Right lobe of liver (tissue), 6 donors: Measurements from ENCODE around the gene CBX3. TPM values are rescaled to one million over a fixed set of nuclear protein-coding genes. Genes with fewer than 3 reads are reported as not detected.
"Not testable (repeated sequence)": the region's sequence is repeated elsewhere in the genome, so short reads cannot be mapped to it uniquely, and the experiment has no call there.

ENCODE experiments used
- ATAC-seq, 4 donors: fragments of 200-7000 bp; cut with Tn5 transposase; one replicate each; pipeline ENCODE4 v1.9.1; 2020; ENCODE audit warnings: mild to moderate bottlenecking in 4 of 4, moderate library complexity in 4 of 4
- DNase-seq, 3 donors: peaks; one replicate each; pipeline ENCODE4 v3.0.0-alpha.2; 2020
- H3K27ac ChIP-seq, 3 donors: fragments of 200-600 bp; one replicate each; pipeline ENCODE4 v1.8.0; 2022
- H3K27me3 ChIP-seq, 2 donors: fragments of 200-600 bp; one replicate each; pipeline ENCODE4 v1.8.0; 2022
- H3K36me3 ChIP-seq, 4 donors: fragments of 200-600 bp; sonication (generic) in 1 of 4; one replicate each; pipeline versions ENCODE4 v1.5.1 to v1.8.0; 2017 to 2022; ENCODE audit warnings: control low read depth in 1 of 4
- H3K4me1 ChIP-seq, 4 donors: fragments of 200-600 bp; sonication (generic) in 1 of 4; one replicate each; pipeline versions ENCODE4 v1.5.1 to v1.8.0; 2017 to 2022; ENCODE audit warnings: control low read depth in 1 of 4
- H3K4me3 ChIP-seq, 3 donors: fragments of 200-600 bp; one replicate each; pipeline ENCODE4 v1.8.0; 2022
- H3K9me3 ChIP-seq, 4 donors: fragments of 200-600 bp; sonication (generic) in 1 of 4; one replicate each; pipeline versions ENCODE4 v1.5.1 to v1.8.0; 2017 to 2022; ENCODE audit warnings: control low read depth in 1 of 4
- POLR2A ChIP-seq: fragments of 450-650 bp; IDR thresholded peaks from one replicate; pipeline ENCODE4 v1.6.1; 2017; ENCODE audit warnings: antibody characterized with exemption, mild to moderate bottlenecking
- WGBS: methylation state at CpG from one replicate; pipeline ENCODE4 v1.1.6; 2018; ENCODE audit warnings: low coverage, low lambda C conversion rate; ENCODE audit not compliant: insufficient coverage; ENCODE audit errors: missing lambda C conversion rate; 5-methylcytosine and 5-hydroxymethylcytosine counted together
- intact Hi-C, 2 donors: fragments of 100-400 bp; cut with DNase I; formaldehyde crosslinking; loops; one replicate each; pipeline versions ENCODE4 v1.11.2 to v1.14.1; 2022
- long read RNA-seq: library from polyadenylated mRNA; unstranded; transcript quantifications from one replicate; pipeline ENCODE4 v2.0.0, GENCODE V29; 2019
- total RNA-seq, 6 experiments: library from RNA; depleted of rRNA in 2 of 6; stranded (reverse); fragments of >200 nt in 2 of 6; fragmentation: NEBNext Ultra II Directional in 3 of 6; extraction: Animal tissue kit (Norgen Biotek cat#: 25700) in 3 of 6; gene quantifications; one replicate each; pipeline versions ENCODE4 v1.1.0 to v1.2.4, GENCODE V29; 2016 to 2023
- TF ChIP-seq, protein P1 (sequence below), 4 donors: fragments of 200-600 bp in 3 of 4; fragments of 450-650 bp in 1 of 4; IDR thresholded peaks; one replicate each; pipeline versions ENCODE4 v1.5.1 to v1.8.0; 2016 to 2022; ENCODE audit warnings: antibody characterized with exemption in 4 of 4, mild to moderate bottlenecking in 2 of 4
- donor health status: DM: no; HTN: yes; CAD: no.
- donor health status: DM: no; HTN: no; CAD: no.
- donor health status: DM: no; HTN: no; CAD: no.
- donor health status: DM: no; HTN: yes; CAD: no.
- donor health status: DM: no; HTN: yes; CAD: no.

Gene CBX3
- total RNA-seq, result 10 to 100 TPM; 26.4 to 42.1 (median 40.5) TPM
- long read RNA-seq, transcript CBX3-202 (6 exons, 1,857 nt), result major isoform, 7 of 7 reads
- long read RNA-seq, partial matches to known transcripts, result 0 of 7 reads
- long read RNA-seq, other reads (novel, unspliced or antisense), result 0 of 7 reads

DNA sequence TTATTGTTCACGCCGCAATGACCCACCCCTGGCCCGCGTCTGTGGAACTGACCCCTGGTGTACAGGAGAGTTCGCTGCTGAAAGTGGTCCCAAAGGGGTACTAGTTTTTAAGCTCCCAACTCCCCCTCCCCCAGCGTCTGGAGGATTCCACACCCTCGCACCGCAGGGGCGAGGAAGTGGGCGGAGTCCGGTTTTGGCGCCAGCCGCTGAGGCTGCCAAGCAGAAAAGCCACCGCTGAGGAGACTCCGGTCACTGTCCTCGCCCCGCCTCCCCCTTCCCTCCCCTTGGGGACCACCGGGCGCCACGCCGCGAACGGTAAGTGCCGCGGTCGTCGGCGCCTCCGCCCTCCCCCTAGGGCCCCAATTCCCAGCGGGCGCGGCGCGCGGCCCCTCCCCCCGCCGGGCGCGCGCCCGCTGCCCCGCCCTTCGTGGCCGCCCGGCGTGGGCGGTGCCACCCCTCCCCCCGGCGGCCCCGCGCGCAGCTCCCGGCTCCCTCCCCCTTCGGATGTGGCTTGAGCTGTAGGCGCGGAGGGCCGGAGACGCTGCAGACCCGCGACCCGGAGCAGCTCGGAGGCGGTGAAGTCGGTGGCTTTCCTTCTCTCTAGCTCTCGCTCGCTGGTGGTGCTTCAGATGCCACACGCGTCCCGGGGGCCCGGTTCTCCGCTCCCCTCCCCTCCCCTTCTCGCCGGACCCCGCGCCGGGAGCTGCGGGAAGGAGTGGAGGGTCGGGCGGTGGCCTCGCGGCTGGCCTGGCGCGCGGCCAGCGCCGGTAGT is at the start of gene CBX3:
TSS of gene CBX3 (plus strand) at position 499 of the 772 bp plus-strand sequence. CDS start 1,254 bp downstream, outside the sequence.
- Histone ChIP-seq H3K36me3 (peaks cover 0 to 20% (median 12%) of the 10 kb centered on the region in 4 donors), H3K27me3 (no peaks in the 10 kb centered on the region), H3K4me3 (peak within 1 kb of the TSS; percentile 88 to 96 (median 88)), H3K4me1 (peaks cover 0 to 44% (median 11%) of the 10 kb centered on the region in 4 donors), H3K9me3 (no peaks in the 10 kb centered on the region), H3K27ac (peak within 1 kb of the TSS; percentile 97 to 100 (median 100))
- WGBS, result 1% methylated on average over 12 of the region's 86 CpGs
- DNase-seq (peak; percentile 92 to 94 (median 94)), ATAC-seq (peak; percentile 57 to 72 (median 61))
- intact Hi-C loops, result no loop called here
- TF ChIP-seq POLR2A, result peak; percentile 77
- TF ChIP-seq, protein P1, sequence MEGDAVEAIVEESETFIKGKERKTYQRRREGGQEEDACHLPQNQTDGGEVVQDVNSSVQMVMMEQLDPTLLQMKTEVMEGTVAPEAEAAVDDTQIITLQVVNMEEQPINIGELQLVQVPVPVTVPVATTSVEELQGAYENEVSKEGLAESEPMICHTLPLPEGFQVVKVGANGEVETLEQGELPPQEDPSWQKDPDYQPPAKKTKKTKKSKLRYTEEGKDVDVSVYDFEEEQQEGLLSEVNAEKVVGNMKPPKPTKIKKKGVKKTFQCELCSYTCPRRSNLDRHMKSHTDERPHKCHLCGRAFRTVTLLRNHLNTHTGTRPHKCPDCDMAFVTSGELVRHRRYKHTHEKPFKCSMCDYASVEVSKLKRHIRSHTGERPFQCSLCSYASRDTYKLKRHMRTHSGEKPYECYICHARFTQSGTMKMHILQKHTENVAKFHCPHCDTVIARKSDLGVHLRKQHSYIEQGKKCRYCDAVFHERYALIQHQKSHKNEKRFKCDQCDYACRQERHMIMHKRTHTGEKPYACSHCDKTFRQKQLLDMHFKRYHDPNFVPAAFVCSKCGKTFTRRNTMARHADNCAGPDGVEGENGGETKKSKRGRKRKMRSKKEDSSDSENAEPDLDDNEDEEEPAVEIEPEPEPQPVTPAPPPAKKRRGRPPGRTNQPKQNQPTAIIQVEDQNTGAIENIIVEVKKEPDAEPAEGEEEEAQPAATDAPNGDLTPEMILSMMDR (IDR thresholded peaks at IDR 0.05), result no peak

DNA sequence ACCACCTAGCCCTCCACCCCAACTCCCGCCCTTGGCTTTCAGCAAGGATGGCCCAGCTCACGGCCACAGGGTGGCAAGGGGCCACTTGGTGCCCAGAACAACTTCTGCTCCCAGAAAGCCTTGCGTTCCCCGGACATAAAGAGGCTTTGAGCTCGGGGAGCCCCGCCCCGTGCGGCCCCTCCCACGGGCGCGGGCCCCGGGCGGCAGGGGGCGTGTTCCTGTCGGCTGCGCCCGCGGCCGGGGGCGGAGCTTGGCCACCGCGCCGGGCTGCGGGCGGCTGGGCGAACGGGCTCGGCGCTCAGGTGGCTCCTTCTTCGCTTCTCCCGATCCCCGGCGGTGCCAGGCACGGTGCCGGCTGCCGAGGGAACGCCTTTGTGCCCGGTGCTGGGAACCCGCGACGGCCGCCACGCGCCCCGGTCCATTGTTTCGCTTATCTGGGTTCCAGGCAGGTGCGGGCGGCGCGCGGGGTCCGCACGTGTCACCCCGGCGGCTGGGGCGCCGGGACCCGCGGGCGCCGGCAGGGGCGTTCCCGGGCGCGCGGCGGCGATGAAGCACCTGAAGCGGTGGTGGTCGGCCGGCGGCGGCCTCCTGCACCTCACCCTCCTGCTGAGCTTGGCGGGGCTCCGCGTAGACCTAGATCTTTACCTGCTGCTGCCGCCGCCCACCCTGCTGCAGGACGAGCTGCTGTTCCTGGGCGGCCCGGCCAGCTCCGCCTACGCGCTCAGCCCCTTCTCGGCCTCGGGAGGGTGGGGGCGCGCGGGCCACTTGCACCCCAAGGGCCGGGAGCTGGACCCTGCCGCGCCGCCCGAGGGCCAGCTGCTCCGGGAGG is 49.4 kb upstream of the CBX3 start, which contains the start of gene NFE2L3:
TSS of gene NFE2L3 (plus strand) at position 246 of the 829 bp plus-strand sequence. CDS start at position 547, 301 bp downstream.
- H3K4me1 ChIP-seq, result peaks cover 0 to 6% (median 0%) of the 10 kb centered on the region in 4 donors
- TF ChIP-seq, protein P1 (IDR thresholded peaks at IDR 0.05), result peak in 1 of 4 donors; percentile 35
- peak; percentile 29 for TF ChIP-seq POLR2A
- ATAC-seq, result peak; percentile 87 to 94 (median 92)
- no peaks in the 10 kb centered on the region for H3K27me3 ChIP-seq
- no peaks in the 10 kb centered on the region for H3K9me3 ChIP-seq
- no peak within 1 kb of the TSS for H3K27ac ChIP-seq
- WGBS, result under 1% methylated on average over 30 of the region's 95 CpGs
- peak; percentile 65 to 76 (median 72) for DNase-seq
- intact Hi-C loops, result no loop called here
- no peaks in the 10 kb centered on the region for H3K36me3 ChIP-seq
- H3K4me3 ChIP-seq, result peak within 1 kb of the TSS; percentile 33 to 57 (median 38)

DNA sequence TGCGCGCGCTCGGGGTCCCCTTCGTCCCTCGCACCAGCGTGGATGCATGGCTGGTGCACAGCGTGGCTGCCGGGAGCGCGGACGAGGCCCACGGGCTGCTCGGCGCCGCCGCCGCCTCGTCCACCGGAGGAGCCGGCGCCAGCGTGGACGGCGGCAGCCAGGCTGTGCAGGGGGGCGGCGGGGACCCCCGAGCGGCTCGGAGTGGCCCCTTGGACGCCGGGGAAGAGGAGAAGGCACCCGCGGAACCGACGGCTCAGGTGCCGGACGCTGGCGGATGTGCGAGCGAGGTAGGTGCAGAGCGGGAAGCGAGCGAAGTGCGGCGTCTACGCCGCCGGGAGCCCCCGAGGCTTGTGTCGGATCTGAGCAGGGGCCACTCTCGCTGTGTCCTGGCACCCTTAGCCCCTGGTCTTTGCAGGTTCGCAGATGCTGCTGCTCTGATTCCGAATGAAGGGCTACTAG is 48.7 kb upstream of the CBX3 start:
- 8% methylated on average over 24 of the region's 54 CpGs for WGBS
- ATAC-seq, result peak in 2 of 4 donors; percentile 3 to 14
- H3K36me3 ChIP-seq, H3K27ac ChIP-seq, H3K9me3 ChIP-seq, DNase-seq, H3K4me1 ChIP-seq, intact Hi-C loops, H3K27me3 ChIP-seq: not testable (repeated sequence)
- peak overlapping the region; percentile 33 to 57 (median 38) for H3K4me3 ChIP-seq

DNA sequence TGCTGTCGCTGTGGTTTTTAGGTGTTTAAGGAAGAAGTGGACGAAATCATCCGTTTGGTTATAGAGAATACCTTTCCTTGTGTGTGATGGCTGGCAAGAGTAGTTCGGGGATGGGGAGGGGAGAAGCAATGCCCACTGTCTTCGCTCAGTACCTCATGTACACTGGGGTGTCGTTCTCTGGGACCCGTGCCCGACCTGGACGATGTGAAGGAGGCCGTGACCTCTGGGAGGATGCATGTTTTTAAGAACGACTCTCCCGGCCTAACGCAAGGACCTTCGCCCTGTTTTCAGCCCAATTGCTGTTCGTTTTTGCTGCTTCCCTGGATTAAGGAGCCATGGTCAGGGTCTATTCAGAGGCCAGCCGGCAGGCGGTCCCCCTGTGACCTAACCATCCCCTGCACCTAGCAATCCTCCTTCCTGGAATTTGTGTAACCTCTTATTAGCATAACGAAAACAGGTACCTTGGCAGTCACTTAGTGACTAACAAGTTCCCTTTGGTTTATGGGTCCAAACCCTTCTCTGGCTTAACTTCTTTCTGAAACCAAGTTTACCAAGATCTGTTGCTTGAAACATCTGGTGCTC is 48.2 kb upstream of the CBX3 start:
- no peak for ATAC-seq
- intact Hi-C loops, result no loop called here
- no peak overlapping the region for H3K27ac ChIP-seq

More for the DNA sequence above, 48.2 kb upstream of the CBX3 start:
- TF ChIP-seq POLR2A, result no peak
- TF ChIP-seq, protein P1 (IDR thresholded peaks at IDR 0.05), result no peak
- no peak for DNase-seq
- no peaks in the 10 kb centered on the region for H3K27me3 ChIP-seq
- H3K9me3 ChIP-seq, result no peaks in the 10 kb centered on the region
- 17% methylated on average over 4 of the region's 18 CpGs for WGBS
- peaks cover 0 to 6% (median 0%) of the 10 kb centered on the region in 4 donors for H3K4me1 ChIP-seq
- H3K36me3 ChIP-seq, result no peaks in the 10 kb centered on the region
- peak overlapping the region; percentile 33 to 57 (median 38) for H3K4me3 ChIP-seq
